DOHH2 (cell line): ENCODE data around the gene ATP4A.
"Not testable (repeated sequence)": the region's sequence is repeated elsewhere in the genome, so short reads cannot be mapped to it uniquely, and the experiment has no call there.

Experiments used
- H3F3A ChIP-seq: fragments of 200-600 bp; sonication (generic), shearing (Covaris generic); 2 replicates; pipeline ENCODE4 v1.6.0; 2016; ENCODE audit warnings: antibody characterized with exemption, mild to moderate bottlenecking; ENCODE audit not compliant: control insufficient read depth, insufficient read depth
- H3K27ac ChIP-seq: fragments of 200-600 bp; sonication (generic); 2 replicates; pipeline ENCODE4 v1.5.1; 2014; ENCODE audit warnings: low read depth, mild to moderate bottlenecking, low read length, moderate library complexity
- H3K27me3 ChIP-seq: fragments of 200-600 bp; sonication (generic); 2 replicates; pipeline ENCODE4 v1.6.1; 2014; ENCODE audit warnings: mild to moderate bottlenecking, low read length, mixed read lengths; ENCODE audit not compliant: control insufficient read depth
- H3K36me3 ChIP-seq: fragments of 200-600 bp; sonication (generic); 2 replicates; pipeline ENCODE4 v1.6.1; 2014; ENCODE audit warnings: mild to moderate bottlenecking, low read length, moderate library complexity, mixed read lengths; ENCODE audit not compliant: control insufficient read depth
- H3K4me1 ChIP-seq: fragments of 200-600 bp; sonication (generic); 2 replicates; pipeline ENCODE4 v1.6.1; 2014; ENCODE audit warnings: mild to moderate bottlenecking, low read length, mixed read lengths; ENCODE audit not compliant: control insufficient read depth
- H3K4me2 ChIP-seq: fragments of 200-600 bp; sonication (generic); 2 replicates; pipeline ENCODE4 v1.6.0; 2014; ENCODE audit warnings: mild to moderate bottlenecking, low read length, moderate library complexity
- H3K4me3 ChIP-seq: fragments of 200-600 bp; sonication (generic); 2 replicates; pipeline ENCODE4 v1.5.1; 2014; ENCODE audit warnings: mild to moderate bottlenecking, low read length, mixed read lengths
- H3K79me2 ChIP-seq: fragments of 200-600 bp; sonication (generic); 2 replicates; pipeline ENCODE4 v1.6.1; 2014; ENCODE audit warnings: mild to moderate bottlenecking, low read length, mixed read lengths; ENCODE audit not compliant: control insufficient read depth
- H3K9me2 ChIP-seq: fragments of 200-600 bp; sonication (generic); replicated peaks from 2 replicates; pipeline ENCODE4 v1.6.1; 2014; ENCODE audit warnings: mild to moderate bottlenecking, low read length, mixed read lengths; ENCODE audit not compliant: control insufficient read depth
- H3K9me3 ChIP-seq: fragments of 200-600 bp; sonication (generic); 2 replicates; pipeline ENCODE4 v1.6.1; 2014; ENCODE audit warnings: antibody characterized with exemption, low read length, mixed read lengths; ENCODE audit not compliant: control insufficient read depth, insufficient read depth
- H4K20me1 ChIP-seq: fragments of 200-600 bp; sonication (generic); 2 replicates; pipeline ENCODE4 v1.6.0; 2014; ENCODE audit warnings: low read depth, mild to moderate bottlenecking, antibody characterized with exemption, low read length, moderate library complexity; ENCODE audit not compliant: control insufficient read depth, insufficient read depth
- EZH2phosphoT487 ChIP-seq: fragments of 200-600 bp; sonication (generic); IDR thresholded peaks from 2 replicates; pipeline ENCODE4 v1.6.1; 2017; ENCODE audit warnings: borderline replicate concordance, mild to moderate bottlenecking, antibody characterized with exemption, low read length, moderate library complexity, mixed read lengths
- TF ChIP-seq, protein P1 (sequence below): fragments of 200-600 bp; sonication (generic); IDR thresholded peaks from one replicate; pipeline ENCODE4 v1.5.1; 2014; ENCODE audit warnings: antibody characterized with exemption, mild to moderate bottlenecking, low read depth, low read length; ENCODE audit not compliant: poor library complexity, severe bottlenecking

The ATP4A gene

DNA sequence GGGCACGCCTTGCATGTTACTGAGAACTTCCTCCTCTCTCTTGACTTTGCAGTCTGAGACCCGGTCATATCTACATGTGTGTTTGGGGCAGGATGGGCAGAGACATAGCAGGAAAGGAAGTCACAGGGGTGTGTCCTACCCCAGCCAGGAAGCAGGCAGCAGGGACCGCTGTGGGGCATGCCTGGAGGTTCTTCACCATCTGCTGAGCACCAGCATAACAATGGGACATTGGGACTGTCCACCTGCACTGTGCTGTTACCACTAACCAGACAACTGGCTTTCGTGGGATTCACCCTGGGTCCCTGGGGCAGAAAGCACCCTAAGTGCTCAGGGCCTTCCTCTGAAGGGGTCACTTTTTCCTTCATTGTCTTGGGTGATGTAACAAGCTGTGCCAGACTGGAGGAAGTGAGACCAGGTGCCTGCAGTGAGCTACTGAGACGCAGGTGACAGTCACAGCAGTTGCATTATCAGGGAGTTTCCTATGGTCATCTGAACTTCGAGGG lies 46.4 kb upstream of the ATP4A start:
- H3K27ac ChIP-seq: no peak overlapping the region

DNA sequence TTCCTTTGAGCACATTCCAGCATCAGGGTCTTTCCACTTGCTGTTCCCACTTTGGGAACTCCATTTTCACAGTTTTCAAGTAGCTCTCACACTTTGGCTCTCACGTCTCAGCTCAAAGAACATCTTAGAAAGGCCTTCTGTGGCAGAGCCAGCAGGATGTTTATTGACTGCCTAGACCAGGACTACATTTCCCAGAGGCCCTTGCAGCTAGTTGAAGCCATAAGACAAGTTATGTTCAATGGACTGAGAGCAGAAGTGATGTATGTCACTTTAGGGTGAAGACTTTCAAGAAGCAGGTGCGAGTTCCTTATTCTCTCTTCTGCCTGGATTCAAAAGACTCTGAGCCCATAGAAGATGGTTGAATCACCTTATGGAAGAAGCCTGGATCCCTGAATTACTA lies 44.8 kb upstream of the ATP4A start:
- TF ChIP-seq, protein P1, sequence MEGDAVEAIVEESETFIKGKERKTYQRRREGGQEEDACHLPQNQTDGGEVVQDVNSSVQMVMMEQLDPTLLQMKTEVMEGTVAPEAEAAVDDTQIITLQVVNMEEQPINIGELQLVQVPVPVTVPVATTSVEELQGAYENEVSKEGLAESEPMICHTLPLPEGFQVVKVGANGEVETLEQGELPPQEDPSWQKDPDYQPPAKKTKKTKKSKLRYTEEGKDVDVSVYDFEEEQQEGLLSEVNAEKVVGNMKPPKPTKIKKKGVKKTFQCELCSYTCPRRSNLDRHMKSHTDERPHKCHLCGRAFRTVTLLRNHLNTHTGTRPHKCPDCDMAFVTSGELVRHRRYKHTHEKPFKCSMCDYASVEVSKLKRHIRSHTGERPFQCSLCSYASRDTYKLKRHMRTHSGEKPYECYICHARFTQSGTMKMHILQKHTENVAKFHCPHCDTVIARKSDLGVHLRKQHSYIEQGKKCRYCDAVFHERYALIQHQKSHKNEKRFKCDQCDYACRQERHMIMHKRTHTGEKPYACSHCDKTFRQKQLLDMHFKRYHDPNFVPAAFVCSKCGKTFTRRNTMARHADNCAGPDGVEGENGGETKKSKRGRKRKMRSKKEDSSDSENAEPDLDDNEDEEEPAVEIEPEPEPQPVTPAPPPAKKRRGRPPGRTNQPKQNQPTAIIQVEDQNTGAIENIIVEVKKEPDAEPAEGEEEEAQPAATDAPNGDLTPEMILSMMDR: no peak
- TF ChIP-seq EZH2phosphoT487: no peak
- H3K4me1 ChIP-seq: peaks cover 24% of the 10 kb centered on the region
- no peaks in the 10 kb centered on the region for H3K27me3 ChIP-seq
- no peaks in the 10 kb centered on the region for H3K9me2 ChIP-seq
- no peaks in the 10 kb centered on the region for H4K20me1 ChIP-seq
- no peak overlapping the region for H3K27ac ChIP-seq
- no peaks in the 10 kb centered on the region for H3K36me3 ChIP-seq
- peaks cover 6% of the 10 kb centered on the region for H3K79me2 ChIP-seq
- H3K4me3 ChIP-seq: no peak overlapping the region
- no peak overlapping the region for H3K4me2 ChIP-seq
- H3F3A ChIP-seq: no peaks in the 10 kb centered on the region
- peaks cover 4% of the 10 kb centered on the region; the same call in 1 of the 2 replicates for H3K9me3 ChIP-seq

More for the DNA sequence above, 46.4 kb upstream of the ATP4A start:
- Histone ChIP-seq H4K20me1 (no peaks in the 10 kb centered on the region), H3K4me2 (peak overlapping the region; percentile 27), H3K79me2 (peaks cover 15% of the 10 kb centered on the region), H3K9me3 (peaks cover 4% of the 10 kb centered on the region; the same call in 1 of the 2 replicates), H3K4me3 (peak overlapping the region; percentile 16; the same call in 1 of the 2 replicates), H3K27me3 (no peaks in the 10 kb centered on the region), H3K4me1 (peaks cover 28% of the 10 kb centered on the region), H3F3A (no peaks in the 10 kb centered on the region), H3K9me2 (no peaks in the 10 kb centered on the region), H3K36me3 (peaks cover 8% of the 10 kb centered on the region)
- no peak for TF ChIP-seq EZH2phosphoT487
- TF ChIP-seq, protein P1: no peak

DNA sequence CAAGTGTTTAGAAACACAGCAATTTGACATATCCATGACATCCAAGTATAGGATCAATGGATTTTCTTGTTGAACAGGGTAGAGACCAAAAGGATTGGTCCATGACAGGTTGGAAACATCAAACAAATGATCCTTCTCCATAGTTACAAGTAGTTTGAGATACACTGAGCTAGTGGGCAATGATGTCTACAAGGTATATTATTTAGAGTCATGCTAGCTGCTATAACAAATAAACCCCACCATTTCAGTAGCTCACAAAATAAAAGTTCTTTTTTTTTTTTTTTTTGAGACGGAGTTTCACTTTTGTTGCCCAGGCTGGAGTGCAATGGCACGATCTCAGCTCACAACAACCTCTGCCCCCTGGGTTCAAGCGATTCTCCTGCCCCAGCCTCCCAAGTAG lies 44.2 kb upstream of the ATP4A start:
- Histone ChIP-seq H3K4me3 (no peak overlapping the region), H3F3A (no peaks in the 10 kb centered on the region), H3K79me2 (peaks cover under 1% of the 10 kb centered on the region), H3K4me1 (peaks cover 22% of the 10 kb centered on the region), H3K36me3 (no peaks in the 10 kb centered on the region), H3K27ac (no peak overlapping the region), H3K9me3 (peaks cover 4% of the 10 kb centered on the region; the same call in 1 of the 2 replicates), H3K4me2 (no peak overlapping the region), H3K9me2 (no peaks in the 10 kb centered on the region), H4K20me1 (no peaks in the 10 kb centered on the region), H3K27me3 (no peaks in the 10 kb centered on the region)
- TF ChIP-seq, protein P1: no peak
- TF ChIP-seq EZH2phosphoT487: no peak

DNA sequence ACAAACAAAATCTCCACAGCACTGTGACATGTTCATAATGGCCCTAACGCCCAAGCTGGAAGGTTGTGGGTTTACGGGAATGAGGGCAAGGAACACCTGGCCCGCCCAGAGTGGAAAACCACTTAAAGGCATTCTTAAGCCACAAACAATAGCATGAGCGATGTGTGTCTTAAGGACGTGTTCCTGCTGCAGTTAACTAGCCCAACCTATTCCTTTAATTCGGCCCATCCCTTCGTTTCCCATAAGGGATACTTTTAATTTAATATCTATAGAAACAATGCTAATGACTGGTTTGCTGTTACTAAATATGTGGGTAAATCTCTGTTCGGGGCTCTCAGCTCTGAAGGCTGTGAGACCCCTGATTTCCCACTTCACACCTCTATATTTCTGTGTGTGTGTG lies 43.7 kb upstream of the ATP4A start:
- not testable (repeated sequence) for H3K4me2 ChIP-seq, H3K27me3 ChIP-seq, H3K79me2 ChIP-seq, H3F3A ChIP-seq, H3K4me3 ChIP-seq, H3K9me2 ChIP-seq, H3K36me3 ChIP-seq, H4K20me1 ChIP-seq, H3K9me3 ChIP-seq, H3K27ac ChIP-seq
- H3K4me1 ChIP-seq: peaks cover 19% of the 10 kb centered on the region

DNA sequence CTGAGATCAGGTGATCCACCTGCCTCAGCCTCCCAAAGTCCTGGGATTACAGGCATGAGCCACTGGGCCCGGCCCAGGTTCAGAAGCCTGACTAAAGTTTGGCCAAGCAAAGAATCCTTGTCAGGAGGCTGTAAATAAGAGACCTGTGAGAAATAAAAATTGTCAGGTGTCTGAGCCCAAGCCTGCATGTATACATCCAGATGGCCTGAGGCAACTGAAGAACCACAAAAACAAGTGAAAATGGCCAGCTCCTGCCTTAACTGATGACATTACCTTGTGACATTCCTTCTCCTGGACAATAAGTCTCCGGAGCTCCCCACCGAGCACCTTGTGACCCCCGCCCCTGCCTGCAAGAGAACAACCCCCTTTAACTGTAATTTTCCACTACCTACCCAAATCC lies 41.0 kb upstream of the ATP4A start:
- not testable (repeated sequence) for H3K36me3 ChIP-seq, H3K9me3 ChIP-seq, H3K27me3 ChIP-seq, H3K4me2 ChIP-seq, H3K27ac ChIP-seq, H3K9me2 ChIP-seq, H3K79me2 ChIP-seq, H3F3A ChIP-seq, H3K4me1 ChIP-seq, H4K20me1 ChIP-seq, H3K4me3 ChIP-seq
